Posterior vena cava (tissue), 2 donors: ENCODE data around the gene TMEM115. TPM values are rescaled to one million over a fixed set of nuclear protein-coding genes. Genes with fewer than 3 reads are reported as not detected.
A peak's percentile ranks its signal among the peaks of the same experiment; 100 is the strongest.

ENCODE experiments used
- DNase-seq: peaks from one replicate; pipeline ENCODE4 v3.0.0-alpha.2; 2020; ENCODE audit warnings: low spot score
- intact Hi-C, 2 donors: fragments of 100-400 bp; cut with DNase I; formaldehyde crosslinking; loops; one replicate each; pipeline versions ENCODE4 v1.14.1 to v1.14.2; 2022 to 2023
- total RNA-seq, 2 donors: library from RNA; stranded (reverse); fragmentation: NEBNext Ultra II Directional; extraction: Animal tissue kit (Norgen Biotek cat#: 25700); gene quantifications; one replicate each; pipeline ENCODE4 v1.2.1, GENCODE V29; 2021
- donor health status: DM: yes; HTN: yes; CAD: no.
- donor health status: DM: yes; HTN: yes; CAD: no.

The TMEM115 gene
- total RNA-seq, 2 donors from 2014 or later: 29.3 TPM

GRCh38 chr3:50339485-50340146, 19.7 kb downstream of the TMEM115 start:
- no peak for DNase-seq
- intact Hi-C loops: loop anchor here in 1 of 2 donors (10.0 kb wide), 1 partner anchor 1715 kb away; the partner anchor contains the start of gene DUSP7

DNA sequence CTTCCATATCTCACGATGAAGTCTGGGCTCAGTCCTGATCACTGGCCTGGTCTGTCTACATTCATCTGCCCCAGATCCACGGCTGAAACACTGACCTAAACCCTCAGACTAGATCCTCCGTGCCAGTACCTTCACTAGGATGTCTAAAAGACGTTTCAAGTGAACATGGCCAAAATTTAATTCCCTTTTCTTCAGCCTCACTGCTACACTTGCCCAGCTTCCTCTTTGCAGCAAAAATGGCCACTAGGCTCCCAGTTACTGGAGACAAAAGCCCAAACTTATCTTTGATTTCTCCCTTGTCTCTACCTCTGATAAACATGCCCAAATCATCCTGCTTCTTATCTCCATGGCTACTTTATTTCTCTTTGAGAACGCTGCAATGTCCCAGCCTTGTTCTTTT, 20.4 kb downstream of the TMEM115 start:
- no peak for DNase-seq
- intact Hi-C loops: loop anchor here in 1 of 2 donors (10.0 kb wide), 1 partner anchor 1716 kb away; the partner anchor contains the start of gene DUSP7

DNA sequence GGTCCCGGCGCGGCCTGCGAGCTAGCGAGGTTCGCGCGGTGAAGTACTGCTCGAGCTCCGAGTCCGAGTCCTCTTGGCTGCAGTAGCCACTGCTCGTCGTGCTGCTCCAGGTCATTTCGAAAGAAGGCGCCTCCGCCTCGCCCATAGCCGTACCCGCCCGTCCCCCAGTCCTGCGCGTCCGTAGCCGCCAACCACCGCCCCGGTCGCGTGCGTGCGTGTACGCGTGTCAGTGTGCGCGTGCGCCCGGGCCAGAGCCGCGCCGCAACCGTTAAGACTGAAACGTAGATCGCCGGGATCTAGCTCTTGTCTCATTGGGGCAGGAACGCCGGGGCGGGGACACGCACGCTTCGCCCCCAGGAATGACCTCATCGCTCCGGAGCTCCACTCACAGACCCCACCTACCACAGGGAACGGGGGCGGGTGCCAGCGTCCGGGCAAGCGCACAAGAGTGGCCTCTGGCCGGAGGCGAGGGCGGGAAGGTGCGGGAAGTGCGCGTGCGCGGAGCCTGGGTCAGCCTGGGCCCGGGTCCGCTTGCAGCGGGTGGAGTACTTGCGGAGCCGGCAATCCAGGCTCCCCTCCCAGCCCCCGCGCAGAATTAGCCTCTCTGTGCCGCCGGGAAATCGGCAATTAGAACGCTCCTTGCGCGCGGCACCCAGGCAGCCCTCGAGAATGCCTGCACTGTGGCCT, 22.0 kb downstream of the TMEM115 start:
- intact Hi-C loops: loop anchor here in 1 of 2 donors (10.0 kb wide), 1 partner anchor 1717 kb away; the partner anchor contains the start of gene DUSP7
- peak; percentile 100 for DNase-seq

DNA sequence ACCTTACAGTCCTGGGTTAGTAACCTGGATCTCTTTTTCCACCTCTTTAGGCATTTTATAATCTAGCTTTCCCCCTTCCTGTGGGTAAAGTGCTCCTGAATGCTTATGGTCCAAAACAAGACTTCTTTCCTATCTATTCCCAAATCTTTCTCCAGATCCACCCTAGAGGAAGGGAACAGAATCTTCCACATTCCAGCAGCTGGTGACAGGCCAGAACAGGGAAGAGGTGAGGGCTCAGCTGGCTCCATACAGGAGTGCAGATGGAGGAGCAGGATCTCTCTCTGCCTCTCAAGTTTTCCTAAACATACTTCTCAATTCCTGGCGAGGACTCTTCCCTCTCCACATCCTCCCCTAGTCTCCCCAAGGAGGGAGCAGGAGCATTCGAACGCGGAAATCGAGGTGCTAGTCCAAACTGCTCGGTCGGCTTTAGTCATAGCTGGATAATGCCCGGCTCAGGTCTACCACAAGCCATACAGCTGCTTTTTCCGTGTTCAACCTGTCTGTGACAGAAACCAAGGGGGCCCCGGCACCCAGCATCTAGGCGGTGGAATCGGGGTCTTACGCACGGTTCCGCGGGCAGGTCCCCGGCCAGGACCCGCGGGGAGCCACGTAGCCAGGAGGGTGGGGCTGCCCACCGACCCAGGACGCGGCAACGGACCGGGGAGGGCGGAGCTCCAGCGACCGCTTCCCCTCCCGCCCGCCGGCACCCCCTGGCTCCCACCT, 22.7 kb downstream of the TMEM115 start:
- DNase-seq: peak; percentile 82
- intact Hi-C loops: loop anchor here in 1 of 2 donors (10.0 kb wide), 1 partner anchor 1718 kb away; the partner anchor contains the start of gene DUSP7

GRCh38 chr3:50334339-50335075, 24.8 kb downstream of the TMEM115 start:
- DNase-seq: no peak
- intact Hi-C loops: loop anchor here in 1 of 2 donors (10.0 kb wide), 1 partner anchor 1720 kb away; the partner anchor contains the start of gene DUSP7

GRCh38 chr3:50333744-50334328, 25.5 kb downstream of the TMEM115 start:
- intact Hi-C loops: loop anchor here in 1 of 2 donors (10.0 kb wide), 1 partner anchor 1721 kb away; the partner anchor contains the start of gene DUSP7
- DNase-seq: peak; percentile 88

- intact Hi-C loops: loop anchor here in 1 of 2 donors (10.0 kb wide), 1 partner anchor 1723 kb away; the partner anchor contains the start of gene DUSP7
- no peak for DNase-seq
These were observed 27.9 kb downstream of the TMEM115 start for GRCh38 chr3:50331364-50331907.

DNA sequence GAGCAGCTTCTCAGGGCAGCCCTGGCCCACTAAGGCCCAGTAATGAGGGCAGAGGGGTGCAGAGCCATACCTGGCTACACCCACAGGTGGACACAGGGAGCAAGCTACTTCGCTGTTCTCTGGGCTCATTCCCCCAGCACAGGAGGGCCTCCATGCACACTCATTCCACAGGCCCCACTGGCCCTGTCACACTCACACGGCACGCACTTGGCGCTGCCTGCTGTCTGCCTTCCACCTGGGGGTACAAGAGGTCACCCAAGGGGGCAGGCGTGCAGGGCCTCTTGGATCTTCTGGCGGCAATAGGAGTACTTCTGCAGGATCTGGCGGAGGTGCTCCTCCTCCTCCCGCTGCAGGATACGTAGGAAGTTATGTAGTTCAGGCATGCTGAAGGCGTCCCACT, 29.0 kb downstream of the TMEM115 start:
- intact Hi-C loops: loop anchor here in 1 of 2 donors (10.0 kb wide), 1 partner anchor 1724 kb away; the partner anchor contains the start of gene DUSP7
- no peak for DNase-seq

DNA sequence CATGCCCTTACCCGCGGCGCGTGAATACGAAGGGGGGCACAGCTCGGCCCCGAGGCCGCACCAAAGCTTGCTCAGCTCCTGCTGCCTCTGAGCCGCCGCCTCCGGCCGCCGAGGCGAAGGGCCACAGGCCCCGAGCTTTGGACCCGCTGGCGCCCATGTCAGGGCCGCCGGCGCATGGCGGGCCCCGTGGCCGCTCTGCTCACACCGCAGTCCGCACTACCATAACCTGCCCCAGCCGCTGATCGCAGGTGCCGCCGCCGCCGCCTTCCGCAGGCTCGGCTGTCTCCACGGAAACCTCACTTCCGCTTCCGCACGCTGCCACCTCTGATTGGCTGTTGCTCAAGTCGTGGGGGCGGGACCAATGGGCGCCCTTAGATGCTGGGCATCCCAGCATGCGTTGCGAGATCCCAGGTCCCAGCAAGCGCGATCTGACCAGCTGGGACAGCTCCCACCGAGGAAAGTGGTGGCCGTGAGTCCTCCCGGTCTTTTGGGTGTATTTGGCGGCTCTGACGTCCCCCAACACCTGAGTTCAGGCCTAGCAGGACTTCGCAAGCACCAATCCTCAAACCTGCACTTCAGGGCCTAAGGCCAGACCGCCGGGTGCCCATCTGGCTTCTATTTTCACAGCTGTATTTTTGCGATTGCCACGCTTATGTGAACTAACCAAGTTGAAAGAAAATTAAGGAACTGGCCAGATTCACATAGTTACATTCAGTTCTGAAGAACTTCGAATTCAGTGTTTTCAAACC, 31.2 kb downstream of the TMEM115 start, which contains the start of gene TUSC2:
Gene TUSC2 (minus strand): TSS at position 281 of the 749 bp plus-strand sequence. CDS start 124 bp downstream, at position 157.
- intact Hi-C loops: no loop called here
- peak; percentile 99 for DNase-seq

DNA sequence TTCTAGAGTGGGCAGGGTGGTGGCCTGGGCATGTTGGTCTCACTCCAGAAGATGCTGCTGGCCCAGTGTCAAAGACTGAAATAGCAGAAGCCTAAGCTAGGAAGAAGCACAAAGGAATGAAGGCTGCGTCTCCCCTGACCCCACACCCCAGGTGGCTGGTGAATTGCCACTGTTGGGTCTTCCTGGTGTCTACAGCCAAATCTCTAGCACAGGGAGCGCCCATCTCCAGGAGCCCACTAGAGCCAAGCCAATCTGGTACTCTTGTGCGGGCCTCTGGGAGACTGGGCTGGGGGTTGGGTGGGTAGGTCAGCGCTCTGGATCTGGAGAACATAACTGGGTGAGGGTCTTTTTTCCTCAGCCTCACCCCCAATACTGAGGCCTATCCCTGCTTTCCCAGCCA, 32.2 kb downstream of the TMEM115 start:
- intact Hi-C loops: no loop called here
- DNase-seq: no peak

DNA sequence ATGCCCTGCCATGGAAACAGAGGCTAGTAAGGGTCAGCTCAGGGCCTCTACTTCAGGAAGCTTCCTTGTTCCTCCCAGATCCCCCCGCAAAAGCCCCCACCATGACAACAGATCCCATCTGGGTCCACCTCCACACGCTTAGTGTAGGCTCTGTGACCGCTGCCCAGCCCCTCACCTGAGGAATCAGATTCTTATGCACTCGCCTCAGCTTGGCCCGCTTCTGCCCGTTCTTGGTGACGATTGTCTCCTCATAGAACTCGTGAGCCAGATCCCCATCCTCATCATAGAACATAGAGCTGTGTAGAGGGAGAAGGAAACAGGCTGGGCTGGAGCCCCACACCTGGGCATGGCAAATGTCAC, 33.2 kb downstream of the TMEM115 start:
- intact Hi-C loops: no loop called here
- DNase-seq: no peak

DNA sequence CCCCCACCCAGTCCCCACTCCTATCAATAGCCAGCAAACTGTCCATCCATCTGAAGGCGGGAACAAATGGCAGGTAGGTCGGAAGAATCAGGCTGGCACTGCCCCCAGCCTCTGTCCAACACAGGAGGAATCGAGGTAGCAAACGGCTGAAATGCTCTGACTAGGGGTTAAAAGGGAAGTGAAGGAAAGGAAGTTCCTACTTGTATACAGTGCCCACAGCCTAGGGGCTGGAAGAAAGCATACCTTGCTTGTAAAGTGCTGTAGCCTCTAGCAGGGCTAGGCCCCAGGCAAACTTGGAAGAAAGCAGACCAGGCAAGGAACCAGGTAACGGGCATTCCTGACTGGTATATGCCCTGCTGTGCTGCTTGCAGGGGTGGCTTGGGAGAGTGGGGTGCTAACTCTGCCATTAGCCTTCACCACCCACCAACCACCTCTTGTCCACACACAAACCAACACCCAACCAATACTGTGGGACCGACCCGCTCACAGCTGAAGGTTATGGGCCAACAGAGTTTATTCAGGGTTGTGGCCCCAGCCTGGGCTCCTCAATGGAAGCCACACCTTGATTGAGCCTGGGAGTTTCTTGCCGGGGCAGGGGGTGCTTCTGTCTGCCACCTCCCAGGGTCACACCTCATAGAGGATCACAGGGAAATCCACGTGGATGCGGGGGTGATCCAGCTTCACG, 33.7 kb downstream of the TMEM115 start:
- DNase-seq: no peak
- intact Hi-C loops: no loop called here

DNA sequence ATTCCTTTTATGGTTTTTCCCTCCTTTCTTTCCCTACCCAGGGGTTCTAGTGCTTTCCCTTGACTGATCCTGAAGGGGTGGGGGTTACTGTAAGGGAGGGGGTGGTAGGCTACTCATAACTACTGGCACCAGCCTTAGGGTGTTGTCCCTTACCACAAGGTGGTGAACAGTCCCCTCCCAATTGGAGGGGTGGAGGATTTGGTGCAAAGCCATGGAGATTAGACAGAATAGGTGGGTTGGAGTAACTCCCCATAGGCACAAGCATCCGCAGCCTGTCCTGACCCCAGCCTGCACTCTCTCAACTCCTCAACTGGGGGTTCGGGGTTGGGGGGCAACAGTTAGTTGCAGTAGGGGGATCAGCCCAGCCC, 34.2 kb downstream of the TMEM115 start:
- intact Hi-C loops: no loop called here
- DNase-seq: no peak

GRCh38 chr3:50324351-50325112, 34.8 kb downstream of the TMEM115 start:
- DNase-seq: peak; percentile 89
- intact Hi-C loops: no loop called here

DNA sequence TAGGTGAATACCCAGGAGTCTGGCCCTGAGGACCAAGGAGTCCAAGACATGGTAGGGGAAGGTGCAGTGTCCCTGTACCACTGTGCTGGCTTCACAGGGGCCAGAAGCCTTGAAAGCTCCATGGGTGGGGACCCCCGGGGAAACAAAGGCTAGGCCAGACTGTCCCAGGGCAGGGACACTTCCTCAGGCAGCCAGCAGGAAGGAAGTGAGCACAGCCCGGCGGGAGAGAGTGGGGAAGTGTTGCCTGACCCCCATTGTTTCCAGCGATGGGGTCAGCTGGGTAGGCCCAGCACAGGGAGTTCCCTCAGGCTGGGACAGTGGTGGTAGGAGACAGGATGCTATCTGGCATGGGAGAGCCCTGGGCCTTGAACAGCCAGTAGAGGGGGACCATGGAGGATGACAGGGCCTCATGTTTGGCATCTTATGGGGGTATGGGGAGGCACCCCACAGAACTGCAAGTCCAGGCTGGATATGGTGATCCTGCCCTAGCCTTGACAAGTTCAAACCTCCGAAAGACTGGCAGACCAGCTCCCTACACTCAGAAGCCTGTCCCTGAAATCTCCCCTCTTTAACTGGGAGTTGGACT, 35.6 kb downstream of the TMEM115 start:
- intact Hi-C loops: no loop called here
- DNase-seq: peak; percentile 86

GRCh38 chr3:50323092-50323600, 36.2 kb downstream of the TMEM115 start:
- intact Hi-C loops: no loop called here
- DNase-seq: no peak
